Measurements from ENCODE around the gene RBM34.
"Not testable (repeated sequence)": the region's sequence is repeated elsewhere in the genome, so short reads cannot be mapped to it uniquely, and the experiment has no call there.

The RBM34 gene, protein sequence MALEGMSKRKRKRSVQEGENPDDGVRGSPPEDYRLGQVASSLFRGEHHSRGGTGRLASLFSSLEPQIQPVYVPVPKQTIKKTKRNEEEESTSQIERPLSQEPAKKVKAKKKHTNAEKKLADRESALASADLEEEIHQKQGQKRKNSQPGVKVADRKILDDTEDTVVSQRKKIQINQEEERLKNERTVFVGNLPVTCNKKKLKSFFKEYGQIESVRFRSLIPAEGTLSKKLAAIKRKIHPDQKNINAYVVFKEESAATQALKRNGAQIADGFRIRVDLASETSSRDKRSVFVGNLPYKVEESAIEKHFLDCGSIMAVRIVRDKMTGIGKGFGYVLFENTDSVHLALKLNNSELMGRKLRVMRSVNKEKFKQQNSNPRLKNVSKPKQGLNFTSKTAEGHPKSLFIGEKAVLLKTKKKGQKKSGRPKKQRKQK

DNA sequence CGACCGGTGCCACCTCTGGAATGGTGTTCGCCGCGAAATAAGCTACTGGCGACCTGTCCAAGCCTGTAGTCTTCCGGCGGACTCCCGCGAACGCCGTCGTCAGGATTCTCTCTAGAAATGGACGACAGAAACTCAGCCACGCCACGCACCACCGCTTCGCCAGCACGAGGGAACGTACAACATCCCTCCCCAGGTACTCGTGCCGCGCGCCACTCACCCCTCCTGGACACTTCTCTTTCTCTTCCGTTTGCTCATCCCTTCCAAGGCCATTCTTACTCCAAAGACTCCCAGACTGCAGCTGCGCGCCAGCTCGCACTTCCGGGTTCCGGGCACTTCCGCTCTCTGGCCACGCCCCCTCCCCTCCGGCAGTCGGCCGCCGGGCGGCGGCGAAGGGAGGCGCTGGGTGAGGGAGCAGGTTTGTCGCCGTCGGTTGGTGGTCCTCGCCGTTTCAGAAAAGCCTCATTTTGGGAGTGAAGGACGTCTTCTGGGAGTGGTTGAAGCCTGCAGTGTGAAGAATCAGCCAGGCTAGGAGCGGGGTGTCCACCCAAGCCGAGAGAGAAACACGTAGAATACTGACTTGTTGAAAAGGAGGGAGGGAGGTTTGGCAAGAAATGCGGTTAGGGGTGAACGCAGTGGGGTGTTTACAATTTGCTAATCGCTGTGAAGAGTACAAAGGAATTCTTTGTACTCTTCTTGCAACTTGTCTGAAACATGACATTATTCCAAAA lies at the start of gene RBM34:
Gene RBM34 (minus strand): TSS at position 294 of the 728 bp plus-strand sequence. CDS start 24 bp downstream, at position 270.
- peaks cover 0 to 25% (median 10%) of the 10 kb centered on the region in 4 donors for H3K4me1 ChIP-seq
- no peaks in the 10 kb centered on the region for H3K27me3 ChIP-seq
- H3K4me3 ChIP-seq = peak within 1 kb of the TSS; percentile 63 to 88
- peak; percentile 91 to 95 for DNase-seq
- TF ChIP-seq, protein P1, sequence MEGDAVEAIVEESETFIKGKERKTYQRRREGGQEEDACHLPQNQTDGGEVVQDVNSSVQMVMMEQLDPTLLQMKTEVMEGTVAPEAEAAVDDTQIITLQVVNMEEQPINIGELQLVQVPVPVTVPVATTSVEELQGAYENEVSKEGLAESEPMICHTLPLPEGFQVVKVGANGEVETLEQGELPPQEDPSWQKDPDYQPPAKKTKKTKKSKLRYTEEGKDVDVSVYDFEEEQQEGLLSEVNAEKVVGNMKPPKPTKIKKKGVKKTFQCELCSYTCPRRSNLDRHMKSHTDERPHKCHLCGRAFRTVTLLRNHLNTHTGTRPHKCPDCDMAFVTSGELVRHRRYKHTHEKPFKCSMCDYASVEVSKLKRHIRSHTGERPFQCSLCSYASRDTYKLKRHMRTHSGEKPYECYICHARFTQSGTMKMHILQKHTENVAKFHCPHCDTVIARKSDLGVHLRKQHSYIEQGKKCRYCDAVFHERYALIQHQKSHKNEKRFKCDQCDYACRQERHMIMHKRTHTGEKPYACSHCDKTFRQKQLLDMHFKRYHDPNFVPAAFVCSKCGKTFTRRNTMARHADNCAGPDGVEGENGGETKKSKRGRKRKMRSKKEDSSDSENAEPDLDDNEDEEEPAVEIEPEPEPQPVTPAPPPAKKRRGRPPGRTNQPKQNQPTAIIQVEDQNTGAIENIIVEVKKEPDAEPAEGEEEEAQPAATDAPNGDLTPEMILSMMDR (IDR thresholded peaks at IDR 0.05) = peak; percentile 39 to 41
- intact Hi-C loops (cut with DNase I; ENCODE audit: low total_unique reads) = no loop called here
- H3K27ac ChIP-seq = peak within 1 kb of the TSS; percentile 81 to 88
- peaks cover 11 to 31% (median 16%) of the 10 kb centered on the region in 3 donors for H3K36me3 ChIP-seq
- no peaks in the 10 kb centered on the region for H3K9me3 ChIP-seq

DNA sequence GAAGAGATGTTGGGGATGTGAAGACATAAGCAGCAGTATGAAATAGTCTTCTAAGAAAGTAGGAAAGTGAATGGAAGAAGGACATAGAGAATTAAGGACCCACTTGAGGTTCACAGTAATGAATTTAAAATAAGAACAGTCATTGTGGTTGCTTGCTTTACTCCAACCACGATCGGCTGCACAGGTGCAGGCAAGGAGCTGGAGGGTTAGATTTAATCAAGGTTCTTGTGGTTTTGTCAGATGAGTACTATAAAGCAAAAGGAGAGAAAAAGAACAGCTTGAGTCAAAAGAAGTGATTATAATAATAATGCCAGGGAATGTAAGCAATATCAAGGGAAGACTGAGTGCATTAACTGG lies 46.1 kb upstream of the RBM34 start:
- TF ChIP-seq, protein P1 (IDR thresholded peaks at IDR 0.05) = no peak
- peaks cover 19 to 61% (median 25%) of the 10 kb centered on the region in 3 donors for H3K36me3 ChIP-seq
- intact Hi-C loops (cut with DNase I; ENCODE audit: low total_unique reads) = no loop called here
- H3K27me3 ChIP-seq = no peaks in the 10 kb centered on the region
- H3K9me3 ChIP-seq = no peaks in the 10 kb centered on the region
- no peak for DNase-seq
- H3K4me3 ChIP-seq = no peak overlapping the region
- no peaks in the 10 kb centered on the region for H3K4me1 ChIP-seq
- no peak overlapping the region for H3K27ac ChIP-seq

DNA sequence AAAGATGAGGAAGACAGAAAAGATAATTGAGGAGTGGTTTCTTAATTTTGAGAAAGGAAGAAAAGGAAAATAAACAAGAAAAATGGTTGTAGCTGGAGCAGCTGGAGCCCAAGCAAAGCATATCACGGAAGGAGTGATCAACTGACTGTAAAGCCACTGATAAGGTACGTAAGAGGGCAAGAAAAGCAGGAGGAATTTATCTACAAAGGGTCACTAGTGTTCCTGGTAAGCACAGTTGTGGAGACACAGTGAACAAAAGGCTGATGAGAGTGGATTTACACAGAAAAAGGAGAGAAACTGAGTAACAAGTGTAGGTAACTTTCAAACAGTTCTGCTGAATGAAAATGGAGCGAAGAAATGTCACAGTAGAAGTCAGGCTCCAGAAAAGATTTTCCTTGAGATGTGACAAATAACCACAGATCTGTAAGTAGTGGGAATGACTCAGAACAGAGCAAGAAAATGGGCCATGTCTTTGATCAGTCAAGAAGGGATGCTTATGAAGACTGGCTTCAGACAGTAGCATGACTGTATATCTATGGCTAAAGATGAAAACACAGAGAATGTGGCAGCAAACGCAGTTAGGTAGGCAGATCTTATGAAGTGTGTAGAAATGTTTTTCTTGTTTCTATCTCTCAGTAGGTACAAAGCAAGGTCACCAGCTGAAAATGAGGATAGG lies 45.6 kb upstream of the RBM34 start:
- no peaks in the 10 kb centered on the region for H3K9me3 ChIP-seq
- no peak overlapping the region for H3K4me3 ChIP-seq
- no peaks in the 10 kb centered on the region for H3K4me1 ChIP-seq
- DNase-seq = no peak
- H3K36me3 ChIP-seq = peaks cover 14 to 56% (median 20%) of the 10 kb centered on the region in 3 donors
- H3K27ac ChIP-seq = no peak overlapping the region
- intact Hi-C loops (cut with DNase I; ENCODE audit: low total_unique reads) = no loop called here
- no peaks in the 10 kb centered on the region for H3K27me3 ChIP-seq
- TF ChIP-seq, protein P1 (IDR thresholded peaks at IDR 0.05) = no peak

DNA sequence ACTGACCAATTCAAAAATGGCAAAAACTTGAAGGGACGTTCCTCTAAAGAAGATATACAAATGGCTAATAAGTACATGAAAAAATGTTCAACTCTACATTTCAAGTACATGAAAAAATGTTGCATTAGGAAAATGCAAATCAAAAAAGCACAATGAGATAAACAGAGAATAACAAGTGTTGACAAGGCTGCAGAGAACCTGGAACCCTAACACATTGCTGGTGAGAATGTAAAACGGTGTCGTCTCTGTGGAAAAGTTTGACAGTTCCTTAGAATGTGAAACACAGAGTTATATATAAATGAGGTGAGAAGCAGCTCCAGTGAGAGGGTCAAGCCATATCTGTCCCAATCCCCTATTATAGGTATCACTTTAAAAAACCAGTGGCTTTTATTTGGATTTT lies 44.6 kb upstream of the RBM34 start:
- DNase-seq = no peak
- H3K27me3 ChIP-seq = no peaks in the 10 kb centered on the region
- H3K9me3 ChIP-seq = no peaks in the 10 kb centered on the region
- TF ChIP-seq, protein P1 (IDR thresholded peaks at IDR 0.05) = no peak
- peaks cover 12 to 52% (median 13%) of the 10 kb centered on the region in 3 donors for H3K36me3 ChIP-seq
- intact Hi-C loops (cut with DNase I; ENCODE audit: low total_unique reads) = no loop called here
- H3K27ac ChIP-seq = no peak overlapping the region
- H3K4me3 ChIP-seq = no peak overlapping the region
- H3K4me1 ChIP-seq = no peaks in the 10 kb centered on the region

DNA sequence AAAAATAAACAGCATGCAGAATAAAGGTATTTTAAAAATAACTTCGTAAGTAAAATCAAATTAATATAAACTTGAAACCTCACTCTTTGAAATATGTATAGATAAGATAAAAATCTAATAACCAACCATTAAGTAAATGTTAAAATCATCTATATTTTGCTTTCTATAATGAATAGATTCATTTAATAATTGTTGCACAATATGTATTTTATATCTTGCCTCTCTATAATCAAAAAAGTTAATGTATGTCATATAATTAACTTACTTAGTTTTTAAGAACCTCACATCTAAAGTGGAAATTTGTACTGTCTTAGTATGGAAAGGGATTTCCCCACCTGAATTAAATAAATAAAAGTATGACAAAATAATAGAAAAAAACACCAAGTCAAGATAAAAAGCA lies 42.4 kb upstream of the RBM34 start:
- H3K9me3 ChIP-seq = no peaks in the 10 kb centered on the region
- TF ChIP-seq, protein P1 (IDR thresholded peaks at IDR 0.05) = no peak
- no peaks in the 10 kb centered on the region for H3K27me3 ChIP-seq
- DNase-seq = no peak
- peaks cover 0 to 34% (median 7%) of the 10 kb centered on the region in 3 donors for H3K36me3 ChIP-seq
- no peaks in the 10 kb centered on the region for H3K4me1 ChIP-seq
- no peak overlapping the region for H3K4me3 ChIP-seq
- intact Hi-C loops (cut with DNase I; ENCODE audit: low total_unique reads) = no loop called here
- H3K27ac ChIP-seq = no peak overlapping the region

DNA sequence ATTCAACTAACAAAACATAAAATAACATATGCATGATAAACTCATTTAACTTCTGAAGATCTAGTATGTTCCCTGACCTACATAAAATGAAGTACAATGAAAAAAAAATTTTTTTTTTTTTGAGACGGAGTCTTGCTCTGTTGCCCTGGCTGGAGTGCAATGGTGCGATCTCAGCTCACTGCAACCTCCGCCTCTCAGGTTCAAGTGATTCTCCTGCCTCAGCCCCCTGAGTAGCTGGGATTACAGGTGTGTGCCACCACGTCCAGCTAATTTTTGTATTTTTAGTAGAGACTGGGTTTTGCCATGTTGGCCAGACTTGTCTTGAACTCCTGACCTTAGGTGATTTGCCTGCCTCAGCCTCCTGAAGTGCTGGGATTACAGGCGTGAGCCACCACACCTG lies 41.4 kb upstream of the RBM34 start:
- H3K4me3 ChIP-seq; intact Hi-C loops (cut with DNase I; ENCODE audit: low total_unique reads): not testable (repeated sequence)
- H3K36me3 ChIP-seq = peaks cover 0 to 33% (median 7%) of the 10 kb centered on the region in 3 donors

More for the DNA sequence above, 41.4 kb upstream of the RBM34 start:
- H3K4me1 ChIP-seq, DNase-seq, H3K27me3 ChIP-seq, H3K9me3 ChIP-seq, H3K27ac ChIP-seq: not testable (repeated sequence)

Data from tibial artery (tissue), 4 donors.